ENCODE data around the gene MDGA2.

DNA sequence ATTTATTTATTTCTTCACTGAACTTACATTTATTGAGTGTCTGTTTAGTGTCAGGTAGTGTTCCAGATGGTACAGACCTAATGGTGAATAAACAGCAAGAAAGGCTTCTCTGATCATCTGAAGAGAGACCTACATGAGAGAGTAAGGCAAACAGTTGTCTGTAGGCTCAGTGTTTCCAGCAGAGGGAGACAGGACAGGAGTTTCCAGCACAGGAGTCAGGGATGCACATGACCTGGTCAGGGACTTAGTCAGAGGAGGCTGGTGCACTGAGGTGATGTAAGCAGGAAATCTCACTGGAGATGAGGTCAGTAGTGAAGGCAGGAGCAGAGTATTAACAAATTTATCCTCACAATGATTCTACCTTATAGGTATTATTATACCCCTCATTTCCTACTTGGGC lies 233.2 kb downstream of the MDGA2 start:
- no peak for TF ChIP-seq CTCF (IDR thresholded peaks at IDR 0.05)
- no peak for TF ChIP-seq POLR2A (IDR thresholded peaks at IDR 0.05)
